GM19035 (cell line): Measurements from ENCODE around the gene SRCIN1.

Source experiments
- ATAC-seq: cut with Tn5 transposase; IDR thresholded peaks from one replicate; pipeline ENCODE4 v1.9.1; 2021; ENCODE audit not compliant: unreplicated experiment

SRCIN1 gene

DNA sequence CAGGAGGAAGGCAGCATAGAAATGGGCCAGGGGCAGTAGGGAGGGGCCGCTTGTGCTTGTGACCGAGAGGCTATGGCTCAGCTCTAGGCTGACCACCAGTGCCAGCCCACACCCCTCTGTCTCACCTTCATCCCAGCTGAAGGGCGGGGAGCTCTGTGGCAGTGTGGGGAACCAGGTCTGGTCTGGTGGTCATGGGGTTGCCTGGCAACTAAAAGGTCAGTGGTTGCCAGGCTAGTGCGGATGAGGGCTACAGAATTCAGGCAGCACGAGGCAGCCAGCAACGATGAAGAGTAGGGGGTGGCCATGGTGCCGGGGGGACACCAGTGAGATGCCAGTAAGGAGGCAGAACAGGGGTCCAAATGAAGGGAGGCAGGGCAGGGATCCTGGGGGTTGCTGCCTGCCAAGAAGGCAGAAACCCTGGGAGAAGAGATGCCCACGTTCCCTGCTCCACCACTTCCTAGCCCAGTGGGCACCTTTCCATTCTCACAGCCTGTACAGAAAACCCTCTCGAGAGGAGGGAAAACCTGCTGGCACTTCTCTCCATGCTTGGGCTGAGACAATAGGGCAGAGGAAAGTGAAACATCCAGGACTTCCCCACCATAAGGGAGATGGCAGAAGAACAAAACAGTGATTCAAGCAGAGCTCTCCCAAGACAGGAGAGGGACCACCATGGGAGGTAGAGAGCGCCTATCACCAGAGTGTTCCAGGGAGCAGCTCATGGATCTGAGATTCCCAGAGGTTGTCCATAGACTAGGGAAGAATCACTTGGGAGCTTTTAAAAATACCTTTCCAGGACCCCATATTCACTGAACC, 39.7 kb downstream of the SRCIN1 start:
- ATAC-seq: no peak

- no peak for ATAC-seq
These were observed 40.9 kb downstream of the SRCIN1 start for GRCh38 chr17:38564869-38565268.

- ATAC-seq: no peak
These were observed 41.4 kb downstream of the SRCIN1 start for GRCh38 chr17:38564254-38564837.

- ATAC-seq: no peak
These were observed 42.1 kb downstream of the SRCIN1 start for GRCh38 chr17:38563362-38564253.

GRCh38 chr17:38562903-38563302, 42.8 kb downstream of the SRCIN1 start:
- ATAC-seq: no peak

DNA sequence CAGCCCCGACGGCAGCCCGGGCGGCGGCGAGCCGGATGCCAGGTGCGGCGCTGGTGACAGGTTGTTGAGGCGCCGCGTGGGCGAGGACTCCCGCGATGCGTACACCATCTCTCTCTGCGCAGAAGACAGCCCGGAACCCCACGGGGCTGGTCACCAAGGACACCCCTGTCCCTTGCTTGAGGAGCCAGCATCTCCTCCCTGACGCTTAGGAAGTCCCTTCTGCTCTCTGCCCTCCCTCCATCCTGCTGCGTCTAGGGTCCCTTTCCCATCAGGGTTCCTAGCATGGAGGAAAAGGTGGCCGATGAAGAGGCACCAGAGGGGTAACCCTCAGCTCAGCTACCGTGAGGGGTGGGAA, 43.6 kb downstream of the SRCIN1 start:
- no peak for ATAC-seq

DNA sequence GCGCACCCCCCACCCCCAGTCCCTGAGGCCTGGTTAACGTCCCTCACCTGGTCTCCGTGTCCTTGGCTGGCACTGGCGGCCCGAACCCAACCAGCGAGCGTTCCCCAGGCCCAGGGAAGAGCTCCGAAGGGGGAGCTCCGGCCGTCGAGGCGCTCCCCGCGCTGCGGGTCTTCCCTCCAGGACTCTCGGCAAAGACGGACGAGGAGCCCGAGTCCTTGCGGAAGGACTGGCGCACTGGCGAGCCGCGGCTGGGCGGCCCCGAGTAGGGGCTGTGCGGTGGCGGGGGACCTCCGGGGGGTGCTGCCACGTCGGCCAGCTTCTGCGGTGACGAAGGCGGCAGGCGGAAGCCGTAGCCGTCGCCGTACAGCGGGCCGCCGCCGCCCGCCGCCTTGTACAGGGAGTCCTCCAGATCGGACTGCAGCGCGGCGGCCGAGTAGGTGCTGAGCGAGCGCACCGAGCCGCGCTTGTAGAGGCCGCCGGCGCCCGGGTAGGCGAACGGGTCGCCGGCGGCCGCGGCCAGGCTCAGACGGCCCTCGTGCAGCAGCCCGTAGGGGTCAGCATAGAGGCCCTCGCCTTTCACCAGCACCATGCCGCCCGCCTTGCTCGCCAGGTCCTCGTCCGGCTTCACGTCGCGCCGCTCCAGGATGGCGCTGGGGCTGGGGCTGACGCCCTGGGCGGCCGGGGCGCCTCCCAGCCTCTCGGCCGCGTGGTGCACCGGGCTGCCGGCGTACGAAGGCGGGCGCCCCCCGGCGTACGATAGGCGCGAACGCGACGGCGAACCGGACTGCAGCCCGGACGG, 44.1 kb downstream of the SRCIN1 start:
- ATAC-seq: no peak

DNA sequence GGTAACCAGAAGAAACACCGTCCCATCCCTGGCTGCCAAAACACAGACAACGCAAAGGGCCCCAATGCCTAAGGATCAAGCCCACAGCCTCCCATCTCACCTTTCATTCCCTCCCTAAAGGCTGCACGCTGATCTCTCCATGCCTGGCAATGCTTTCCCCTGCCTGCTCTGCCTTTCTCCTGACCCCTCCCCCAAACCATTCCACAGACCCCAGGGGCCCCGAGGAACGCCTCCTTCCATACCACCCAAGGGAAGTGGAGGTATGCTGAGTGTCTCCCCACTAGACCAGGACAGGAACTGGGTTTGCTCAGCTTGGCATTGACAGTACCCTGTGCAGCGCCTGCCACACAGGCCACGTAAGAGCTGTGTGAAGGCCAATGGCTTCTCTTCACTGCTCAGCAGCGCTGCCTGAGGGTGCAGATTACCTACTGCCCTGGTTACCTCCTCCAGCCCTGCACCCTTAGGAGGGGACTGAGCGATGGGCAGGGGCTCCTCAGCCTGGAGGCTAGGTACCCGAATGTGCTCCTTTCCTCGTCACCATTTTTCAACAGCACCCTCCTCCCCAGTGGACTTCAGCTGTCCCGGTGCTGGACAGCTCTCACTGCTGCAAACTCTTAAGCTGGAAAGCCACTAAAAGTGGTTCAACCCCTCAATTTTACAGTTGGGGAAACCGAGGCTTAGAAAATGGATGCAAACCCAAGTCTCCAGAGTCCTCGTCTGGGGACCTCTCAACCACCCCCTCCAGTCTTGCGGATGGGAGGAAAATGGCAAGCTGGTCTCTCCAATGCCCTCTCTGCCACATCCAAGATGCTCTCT, 45.0 kb downstream of the SRCIN1 start:
- no peak for ATAC-seq

- no peak for ATAC-seq
These were observed 45.9 kb downstream of the SRCIN1 start for GRCh38 chr17:38559880-38560230.

DNA sequence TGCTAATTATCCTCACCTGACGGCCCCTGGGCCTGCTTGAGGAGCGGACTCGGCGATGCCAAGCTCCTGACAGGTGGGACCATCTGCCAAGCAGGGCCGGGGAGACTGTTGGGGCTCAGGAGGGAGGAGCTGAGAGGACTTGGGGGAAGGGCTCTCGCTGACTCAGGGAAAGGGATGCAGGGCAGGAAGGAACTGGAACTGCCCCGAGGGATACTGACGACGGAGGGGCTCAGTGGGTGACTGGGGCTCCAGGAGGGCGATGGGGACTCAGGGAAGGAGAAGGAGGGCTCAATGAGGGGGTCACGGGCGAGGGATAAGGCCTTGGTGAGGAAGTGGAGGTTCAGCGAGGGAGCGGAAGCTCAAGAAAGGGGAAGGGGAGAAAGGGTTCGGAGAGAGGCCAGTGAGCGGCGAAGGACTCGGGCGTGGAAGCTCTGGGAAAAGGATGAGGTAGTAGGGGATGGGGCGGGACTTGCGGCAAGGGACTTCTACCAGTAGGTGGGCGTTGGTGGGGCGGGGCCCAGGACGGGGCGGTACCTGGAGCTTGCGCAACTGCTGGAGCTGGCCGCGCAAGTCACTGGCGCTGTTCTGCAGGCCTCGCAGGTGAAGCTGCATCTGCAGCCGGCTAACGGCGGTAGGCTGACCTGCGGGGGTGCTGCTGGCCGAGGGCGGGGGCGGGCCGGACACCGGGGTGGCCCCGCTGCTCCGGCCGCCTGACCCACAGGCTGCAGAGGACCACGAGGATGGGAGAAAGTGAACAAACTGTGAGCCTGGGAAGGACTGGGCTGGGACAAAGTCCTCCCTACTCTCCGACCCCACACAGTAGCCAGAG, 46.5 kb downstream of the SRCIN1 start:
- ATAC-seq: peak; percentile 60

DNA sequence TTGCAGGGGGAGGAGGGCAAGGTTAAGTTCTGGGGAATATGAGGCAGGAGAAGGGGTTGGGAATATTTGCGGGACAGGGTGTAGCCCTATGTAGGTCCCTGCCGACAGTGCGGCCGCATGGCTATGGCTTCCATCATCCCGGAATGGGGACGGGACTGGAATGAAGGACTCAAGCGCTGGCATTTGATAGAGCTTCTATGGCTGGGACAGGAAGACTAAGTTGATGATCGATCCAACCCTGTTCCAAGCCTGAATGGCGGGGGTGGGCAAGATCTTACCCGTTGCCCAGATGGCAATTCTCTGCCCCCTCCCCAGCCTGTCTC, 47.1 kb downstream of the SRCIN1 start:
- peak; percentile 15 for ATAC-seq

- ATAC-seq: peak; percentile 77
These were observed 47.7 kb downstream of the SRCIN1 start for GRCh38 chr17:38557836-38558727.

DNA sequence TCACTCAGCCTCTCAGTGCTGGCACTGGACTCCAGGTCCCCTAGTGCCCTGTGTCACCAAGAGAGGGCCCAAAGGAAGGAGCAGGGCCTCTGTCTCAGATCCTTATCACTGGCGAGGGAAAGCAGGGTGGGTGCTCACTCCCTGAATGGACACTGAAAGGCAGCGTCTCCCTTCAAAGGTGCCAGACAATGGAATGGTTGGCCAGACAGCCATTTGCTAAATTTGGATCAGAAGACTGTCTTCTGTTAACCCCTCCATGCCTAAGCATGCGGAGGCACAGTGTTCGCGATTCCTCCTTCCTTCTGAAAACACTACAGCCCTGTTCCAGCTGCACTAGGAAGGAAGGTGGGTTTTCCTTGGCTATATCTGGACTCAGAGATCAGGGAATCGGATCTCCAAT, 48.4 kb downstream of the SRCIN1 start:
- ATAC-seq: no peak

DNA sequence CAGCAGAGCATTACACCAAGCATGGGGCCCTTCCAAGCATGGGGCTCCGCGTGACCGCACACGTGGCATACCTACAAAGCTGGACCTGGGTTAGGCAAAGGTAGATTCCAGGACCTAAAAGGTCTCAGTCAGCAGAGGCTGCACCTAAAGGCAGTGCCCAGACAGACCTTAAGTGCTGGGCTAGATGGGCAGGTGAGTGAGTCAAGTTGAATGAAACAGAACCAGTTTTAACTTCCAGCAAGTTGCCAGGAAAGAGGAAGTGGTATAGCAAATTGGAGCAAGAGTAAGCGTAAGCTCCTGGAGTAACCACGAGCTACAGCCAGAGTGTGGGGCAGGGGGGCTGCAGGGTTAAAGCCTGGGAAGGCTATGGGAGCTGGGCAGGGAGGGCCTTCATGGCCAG, 49.5 kb downstream of the SRCIN1 start:
- no peak for ATAC-seq

GRCh38 chr17:38554430-38555350, 51.1 kb downstream of the SRCIN1 start:
- ATAC-seq: no peak

- ATAC-seq: no peak
These were observed 53.4 kb downstream of the SRCIN1 start for GRCh38 chr17:38552343-38552742.

GRCh38 chr17:38551121-38551520, 54.6 kb downstream of the SRCIN1 start:
- ATAC-seq: no peak
